PFSK-1 (cell line): ENCODE results near the gene SLPI.

Experiments used
- FOXP2 ChIP-seq: optimal IDR thresholded peaks from 2 replicates; pipeline ENCODE3; 2011; ENCODE audit warnings: borderline replicate concordance, control low read depth, inconsistent platforms; ENCODE audit not compliant: insufficient read depth; ENCODE audit errors: extremely low read length, extremely low read depth
- POLR2AphosphoS5 ChIP-seq: IDR thresholded peaks from 2 replicates; pipeline ENCODE4 v1.6.1; 2012; ENCODE audit warnings: low read depth, mild to moderate bottlenecking, control low read depth, low read length, moderate library complexity
- SIN3A ChIP-seq: IDR thresholded peaks from 2 replicates; pipeline ENCODE4 v1.6.1; 2012; ENCODE audit warnings: mild to moderate bottlenecking, low read length, moderate library complexity, borderline replicate concordance; ENCODE audit not compliant: insufficient read depth
- TAF1 ChIP-seq: IDR thresholded peaks from 2 replicates; pipeline ENCODE4 v1.6.1; 2012; ENCODE audit warnings: low read length, control low read depth, borderline replicate concordance; ENCODE audit not compliant: insufficient read depth
- TF ChIP-seq, protein P1 (sequence below), 2 experiments: IDR thresholded peaks; 2 replicates each; pipeline versions ENCODE4 v1.6.1 to v1.8.0; 2011 to 2012; ENCODE audit warnings: low read depth in 2 of 2, low read length in 2 of 2, control low read depth in 1 of 2, inconsistent platforms in 1 of 2, mild to moderate bottlenecking in 1 of 2, moderate library complexity in 1 of 2; ENCODE audit not compliant: insufficient read depth in 1 of 2

DNA sequence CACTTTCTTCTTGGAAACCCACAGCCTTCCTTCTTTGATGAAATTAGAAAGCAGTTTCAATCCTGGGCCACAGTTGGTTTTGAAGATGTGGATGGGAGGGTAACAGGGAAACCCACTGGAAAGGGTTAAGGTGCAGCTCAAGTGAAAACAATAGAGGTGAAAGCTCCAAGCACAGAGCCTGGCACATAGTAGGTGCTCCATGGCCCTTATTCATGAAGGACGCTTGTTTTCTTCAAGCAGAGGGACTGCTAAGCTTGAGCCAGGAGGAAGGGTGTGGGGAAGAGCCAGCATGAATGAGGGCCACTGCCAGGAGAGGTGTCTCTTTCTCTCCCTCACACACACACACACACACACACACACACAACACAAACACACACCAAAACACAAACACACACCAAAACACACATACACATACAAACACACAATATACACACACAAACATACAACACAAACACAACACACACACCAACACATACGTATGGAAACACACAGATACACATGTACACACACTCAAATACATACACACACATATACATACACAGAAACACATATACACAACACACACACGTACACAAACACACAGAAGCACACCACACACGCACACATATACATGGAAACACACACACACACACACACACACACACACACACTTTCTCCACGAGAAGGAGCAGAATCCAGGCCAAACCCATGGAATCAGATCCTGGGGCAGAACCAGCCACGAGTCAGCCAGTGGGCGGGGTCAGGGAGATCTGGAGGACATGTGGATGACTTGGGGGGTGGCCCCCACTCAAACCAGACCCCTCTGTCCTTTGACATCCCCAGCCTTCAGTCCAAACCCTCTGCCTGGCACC lies 28.6 kb upstream of the SLPI start:
- TF ChIP-seq POLR2AphosphoS5, result no peak
- no peak for TF ChIP-seq TAF1
- no peak for TF ChIP-seq FOXP2
- TF ChIP-seq, protein P1, sequence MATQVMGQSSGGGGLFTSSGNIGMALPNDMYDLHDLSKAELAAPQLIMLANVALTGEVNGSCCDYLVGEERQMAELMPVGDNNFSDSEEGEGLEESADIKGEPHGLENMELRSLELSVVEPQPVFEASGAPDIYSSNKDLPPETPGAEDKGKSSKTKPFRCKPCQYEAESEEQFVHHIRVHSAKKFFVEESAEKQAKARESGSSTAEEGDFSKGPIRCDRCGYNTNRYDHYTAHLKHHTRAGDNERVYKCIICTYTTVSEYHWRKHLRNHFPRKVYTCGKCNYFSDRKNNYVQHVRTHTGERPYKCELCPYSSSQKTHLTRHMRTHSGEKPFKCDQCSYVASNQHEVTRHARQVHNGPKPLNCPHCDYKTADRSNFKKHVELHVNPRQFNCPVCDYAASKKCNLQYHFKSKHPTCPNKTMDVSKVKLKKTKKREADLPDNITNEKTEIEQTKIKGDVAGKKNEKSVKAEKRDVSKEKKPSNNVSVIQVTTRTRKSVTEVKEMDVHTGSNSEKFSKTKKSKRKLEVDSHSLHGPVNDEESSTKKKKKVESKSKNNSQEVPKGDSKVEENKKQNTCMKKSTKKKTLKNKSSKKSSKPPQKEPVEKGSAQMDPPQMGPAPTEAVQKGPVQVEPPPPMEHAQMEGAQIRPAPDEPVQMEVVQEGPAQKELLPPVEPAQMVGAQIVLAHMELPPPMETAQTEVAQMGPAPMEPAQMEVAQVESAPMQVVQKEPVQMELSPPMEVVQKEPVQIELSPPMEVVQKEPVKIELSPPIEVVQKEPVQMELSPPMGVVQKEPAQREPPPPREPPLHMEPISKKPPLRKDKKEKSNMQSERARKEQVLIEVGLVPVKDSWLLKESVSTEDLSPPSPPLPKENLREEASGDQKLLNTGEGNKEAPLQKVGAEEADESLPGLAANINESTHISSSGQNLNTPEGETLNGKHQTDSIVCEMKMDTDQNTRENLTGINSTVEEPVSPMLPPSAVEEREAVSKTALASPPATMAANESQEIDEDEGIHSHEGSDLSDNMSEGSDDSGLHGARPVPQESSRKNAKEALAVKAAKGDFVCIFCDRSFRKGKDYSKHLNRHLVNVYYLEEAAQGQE (IDR thresholded peaks at IDR 0.05; ENCODE audit: insufficient read depth in 1 of 2, low read depth in 2 of 2, low read length in 2 of 2), result no peak
- no peak for TF ChIP-seq SIN3A
